Measurements from ENCODE around the gene IGFBP5. TPM values are rescaled to one million over a fixed set of nuclear protein-coding genes. Genes with fewer than 3 reads are reported as not detected.

IGFBP5 gene
- total RNA-seq, 1 experiment from 2014 or later: 0.20 TPM

DNA sequence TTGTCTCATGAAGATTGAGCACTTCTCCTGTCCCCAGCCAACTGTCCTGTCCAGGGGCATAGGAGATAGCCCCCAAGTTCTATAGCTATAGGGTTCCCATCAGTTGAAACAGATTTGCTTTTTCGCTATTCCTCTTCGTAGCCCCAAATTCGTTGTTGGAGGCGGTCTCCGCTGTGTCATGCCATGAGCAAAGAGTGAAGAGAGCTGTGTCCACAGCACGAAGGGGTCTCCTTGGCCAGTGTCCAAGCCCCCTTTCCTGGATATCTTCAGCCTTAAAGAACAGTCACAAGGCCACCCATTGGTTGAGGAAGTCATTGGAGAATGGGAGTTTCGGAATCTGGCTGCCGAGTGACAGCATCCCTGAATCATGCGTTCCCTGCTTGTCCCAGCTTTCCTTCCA lies 21.0 kb downstream of the IGFBP5 start:
- no peak overlapping the region for H3K27ac Mint-ChIP-seq (ENCODE audit: unreplicated experiment)
- TF ChIP-seq, protein P1, sequence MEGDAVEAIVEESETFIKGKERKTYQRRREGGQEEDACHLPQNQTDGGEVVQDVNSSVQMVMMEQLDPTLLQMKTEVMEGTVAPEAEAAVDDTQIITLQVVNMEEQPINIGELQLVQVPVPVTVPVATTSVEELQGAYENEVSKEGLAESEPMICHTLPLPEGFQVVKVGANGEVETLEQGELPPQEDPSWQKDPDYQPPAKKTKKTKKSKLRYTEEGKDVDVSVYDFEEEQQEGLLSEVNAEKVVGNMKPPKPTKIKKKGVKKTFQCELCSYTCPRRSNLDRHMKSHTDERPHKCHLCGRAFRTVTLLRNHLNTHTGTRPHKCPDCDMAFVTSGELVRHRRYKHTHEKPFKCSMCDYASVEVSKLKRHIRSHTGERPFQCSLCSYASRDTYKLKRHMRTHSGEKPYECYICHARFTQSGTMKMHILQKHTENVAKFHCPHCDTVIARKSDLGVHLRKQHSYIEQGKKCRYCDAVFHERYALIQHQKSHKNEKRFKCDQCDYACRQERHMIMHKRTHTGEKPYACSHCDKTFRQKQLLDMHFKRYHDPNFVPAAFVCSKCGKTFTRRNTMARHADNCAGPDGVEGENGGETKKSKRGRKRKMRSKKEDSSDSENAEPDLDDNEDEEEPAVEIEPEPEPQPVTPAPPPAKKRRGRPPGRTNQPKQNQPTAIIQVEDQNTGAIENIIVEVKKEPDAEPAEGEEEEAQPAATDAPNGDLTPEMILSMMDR (IDR thresholded peaks at IDR 0.05; ENCODE audit: insufficient read depth in 1 of 2, low read depth in 1 of 2, low read length in 1 of 2, severe bottlenecking in 1 of 2, unreplicated experiment in 1 of 2): no peak
- intact Hi-C loops (cut with micrococcal nuclease; ENCODE audit: unreplicated experiment): no loop called here
- ChIA-PET POLR2A (no interaction called here), CTCF (interaction anchor here (0.5 kb wide), 1 partner anchor 8 kb away, joined by 3 read pairs; no protein-coding TSS in a partner anchor)
- Histone ChIP-seq H3K27me3 (replicated peaks; ENCODE audit: control insufficient read depth, insufficient read depth, low read length) (peaks cover 2% of the 10 kb centered on the region; the same call in 1 of the 2 replicates), H3K9me3 (no peaks in the 10 kb centered on the region), H3K4me1 (no peaks in the 10 kb centered on the region), H3K36me3 (ENCODE audit: control insufficient read depth, insufficient read depth, low read length) (no peaks in the 10 kb centered on the region), H3K4me3 (ENCODE audit: low read depth, low read length) (no peak overlapping the region)
- no peaks in the 10 kb centered on the region for H3K4me1 Mint-ChIP-seq (ENCODE audit: low read depth, unreplicated experiment)
- no peaks in the 10 kb centered on the region for H3K9me3 Mint-ChIP-seq (ENCODE audit: unreplicated experiment)
- no peaks in the 10 kb centered on the region for H3K36me3 Mint-ChIP-seq (ENCODE audit: insufficient read depth, unreplicated experiment)
- DNase-seq: no peak
- BruUV-seq (replicated peaks): no TSS peak
- H3K27me3 Mint-ChIP-seq (ENCODE audit: insufficient read depth, unreplicated experiment): peaks cover 36% of the 10 kb centered on the region
- no peak overlapping the region for H3K4me3 Mint-ChIP-seq (ENCODE audit: unreplicated experiment)

GRCh38 chr2:216673609-216674008 lies 21.7 kb downstream of the IGFBP5 start:
- BruUV-seq (replicated peaks): no TSS peak
- H3K36me3 Mint-ChIP-seq (ENCODE audit: insufficient read depth, unreplicated experiment): no peaks in the 10 kb centered on the region
- no peak overlapping the region for H3K4me3 Mint-ChIP-seq (ENCODE audit: unreplicated experiment)
- H3K27me3 ChIP-seq (replicated peaks; ENCODE audit: control insufficient read depth, insufficient read depth, low read length): peaks cover 2% of the 10 kb centered on the region; the same call in 1 of the 2 replicates
- no peak for DNase-seq
- H3K9me3 Mint-ChIP-seq (ENCODE audit: unreplicated experiment): no peaks in the 10 kb centered on the region
- intact Hi-C loops (cut with micrococcal nuclease; ENCODE audit: unreplicated experiment): no loop called here
- no peaks in the 10 kb centered on the region for H3K4me1 Mint-ChIP-seq (ENCODE audit: low read depth, unreplicated experiment)
- H3K27ac Mint-ChIP-seq (ENCODE audit: unreplicated experiment): no peak overlapping the region
- H3K9me3 ChIP-seq: no peaks in the 10 kb centered on the region
- TF ChIP-seq, protein P1 (IDR thresholded peaks at IDR 0.05; ENCODE audit: insufficient read depth in 1 of 2, low read depth in 1 of 2, low read length in 1 of 2, severe bottlenecking in 1 of 2, unreplicated experiment in 1 of 2): no peak
- H3K27me3 Mint-ChIP-seq (ENCODE audit: insufficient read depth, unreplicated experiment): peaks cover 39% of the 10 kb centered on the region
- CTCF ChIA-PET: interaction anchor here (0.5 kb wide), 1 partner anchor 9 kb away, joined by 3 read pairs; no protein-coding TSS in a partner anchor
- H3K36me3 ChIP-seq (ENCODE audit: control insufficient read depth, insufficient read depth, low read length): no peaks in the 10 kb centered on the region
- POLR2A ChIA-PET: no interaction called here
- no peaks in the 10 kb centered on the region for H3K4me1 ChIP-seq
- no peak overlapping the region for H3K4me3 ChIP-seq (ENCODE audit: low read depth, low read length)

- H3K4me1 Mint-ChIP-seq (ENCODE audit: low read depth, unreplicated experiment): no peaks in the 10 kb centered on the region
- H3K27ac Mint-ChIP-seq (ENCODE audit: unreplicated experiment): no peak overlapping the region
- BruUV-seq (replicated peaks): no TSS peak
- intact Hi-C loops (cut with micrococcal nuclease; ENCODE audit: unreplicated experiment): no loop called here
- Histone ChIP-seq H3K4me3 (ENCODE audit: low read depth, low read length) (no peak overlapping the region), H3K4me1 (no peaks in the 10 kb centered on the region), H3K9me3 (no peaks in the 10 kb centered on the region), H3K27me3 (replicated peaks; ENCODE audit: control insufficient read depth, insufficient read depth, low read length) (peaks cover 2% of the 10 kb centered on the region; the same call in 1 of the 2 replicates), H3K36me3 (ENCODE audit: control insufficient read depth, insufficient read depth, low read length) (no peaks in the 10 kb centered on the region)
- H3K36me3 Mint-ChIP-seq (ENCODE audit: insufficient read depth, unreplicated experiment): no peaks in the 10 kb centered on the region
- TF ChIP-seq, protein P1 (IDR thresholded peaks at IDR 0.05; ENCODE audit: insufficient read depth in 1 of 2, low read depth in 1 of 2, low read length in 1 of 2, severe bottlenecking in 1 of 2, unreplicated experiment in 1 of 2): no peak
- DNase-seq: no peak
- no peaks in the 10 kb centered on the region for H3K9me3 Mint-ChIP-seq (ENCODE audit: unreplicated experiment)
- CTCF ChIA-PET: interaction anchor here (0.5 kb wide), 1 partner anchor 10 kb away, joined by 3 read pairs; no protein-coding TSS in a partner anchor
- POLR2A ChIA-PET: no interaction called here
- no peak overlapping the region for H3K4me3 Mint-ChIP-seq (ENCODE audit: unreplicated experiment)
- peaks cover 42% of the 10 kb centered on the region for H3K27me3 Mint-ChIP-seq (ENCODE audit: insufficient read depth, unreplicated experiment)
These were observed 22.3 kb downstream of the IGFBP5 start for GRCh38 chr2:216673021-216673420.
